Heart left ventricle (tissue), 16 donors: ENCODE data around the gene PREPL. TPM values are rescaled to one million over a fixed set of nuclear protein-coding genes. Genes with fewer than 3 reads are reported as not detected.

Experiments
- ATAC-seq, 4 donors: fragments of 200-7000 bp; cut with Tn5 transposase; one replicate each; pipeline ENCODE4 v1.9.1; 2020 to 2022; ENCODE audit warnings: moderate library complexity in 4 of 4, mild to moderate bottlenecking in 3 of 4, moderate number of reproducible peaks in 1 of 4
- DNase-seq, 5 donors: peaks; one replicate each; pipeline ENCODE4 v3.0.0-alpha.2; 2020
- H3K27ac ChIP-seq, 12 donors: fragments of 200-600 bp; sonication (generic) in 4 of 12; one replicate each; pipeline versions ENCODE4 v1.5.0 to v1.8.0; 2016 to 2022; ENCODE audit warnings: mild to moderate bottlenecking in 2 of 12
- H3K27me3 ChIP-seq, 9 donors: fragments of 200-600 bp; sonication (generic) in 2 of 9; one replicate each; pipeline versions ENCODE4 v1.5.1 to v1.8.0; 2016 to 2022; ENCODE audit warnings: mild to moderate bottlenecking in 3 of 9
- H3K36me3 ChIP-seq, 9 donors: fragments of 200-600 bp; sonication (generic) in 2 of 9; one replicate each; pipeline versions ENCODE4 v1.5.0 to v1.8.0; 2018 to 2022; ENCODE audit warnings: mild to moderate bottlenecking in 2 of 9
- H3K4me1 ChIP-seq, 12 donors: fragments of 200-600 bp; sonication (generic) in 4 of 12; one replicate each; pipeline versions ENCODE4 v1.5.0 to v1.8.0; 2016 to 2022; ENCODE audit warnings: mild to moderate bottlenecking in 3 of 12
- H3K4me3 ChIP-seq, 12 donors: fragments of 200-600 bp; sonication (generic) in 4 of 12; one replicate each; pipeline versions ENCODE4 v1.5.0 to v1.8.0; 2017 to 2022; ENCODE audit warnings: mild to moderate bottlenecking in 9 of 12, moderate library complexity in 4 of 12
- H3K9me3 ChIP-seq, 12 donors: fragments of 200-600 bp; sonication (generic) in 4 of 12; one replicate each; pipeline versions ENCODE4 v1.5.0 to v1.8.0; 2016 to 2022; ENCODE audit warnings: mild to moderate bottlenecking in 1 of 12
- POLR2A ChIP-seq, 2 donors: fragments of 450-650 bp; IDR thresholded peaks; one replicate each; pipeline ENCODE4 v1.6.1; 2017; ENCODE audit warnings: antibody characterized with exemption in 2 of 2, mild to moderate bottlenecking in 2 of 2, moderate library complexity in 2 of 2
- whole genome bisulfite sequencing, 4 donors: extraction: QIAGEN DNeasy Blood & Tissue Kit in 2 of 4; methylation state at CpG; one replicate each; pipeline versions ENCODE4 v1.1.5 to v1.1.7; 2013 to 2018; 5-methylcytosine and 5-hydroxymethylcytosine counted together
- intact Hi-C, 10 donors: fragments of 100-400 bp; cut with DNase I; formaldehyde crosslinking; loops; one replicate each; pipeline versions ENCODE4 v1.11.1 to v1.14.2; 2022
- polyA plus RNA-seq, 2 donors: library from polyadenylated mRNA; stranded (reverse); fragments of 200-250 nt; gene quantifications; one replicate each; pipeline ENCODE4 v1.2.3, GENCODE V29; 2013
- total RNA-seq, 9 donors: library from RNA; depleted of rRNA in 2 of 9; stranded (reverse); fragments of >200 nt in 2 of 9; fragmentation: NEBNext Ultra II Directional in 3 of 9; extraction: Animal tissue kit (Norgen Biotek cat#: 25700) in 3 of 9; gene quantifications; one replicate each; pipeline versions ENCODE4 v1.1.0 to v1.2.4, GENCODE V29; 2016 to 2023
- TF ChIP-seq, protein P1 (sequence below), 12 donors: fragments of 200-600 bp; sonication (generic) in 4 of 12; IDR thresholded peaks; one replicate each; pipeline versions ENCODE4 v1.5.0 to v1.8.0; 2018 to 2022; ENCODE audit warnings: antibody characterized with exemption in 12 of 12, mild to moderate bottlenecking in 5 of 12
- donor health status: ischemic (EF 13 %, LVEDD 7.1; RV severe dilation, severe dysfunction).
- donor health status: healthy with polysubstance abuse.
- donor health status: DM: no; HTN: yes; CAD: no.
- donor health status: DM: no; HTN: no; CAD: no.
- donor health status: ischemic (EF 25% LVEDD 6.9; RV normal size, moderate dysfunction).
- donor health status: ischemic (EF 25% LVEDD 5.7; RV mildly dilated, moderate dysfunction).
- donor health status: healthy.
- donor health status: DM: yes; HTN: yes; CAD: no.
- donor health status: ischemic (EF 35%, LVEDD 5.7; RV mildly dilated, moderate dysfunction).
- donor health status: nonischemic (EF 11% LVEDD 7.7; RV severe dilation, severe dysfunction).
- donor health status: DM: yes; HTN: yes; CAD: no.
- donor health status: PGD.
- donor health status: ischemic (EF 29% LVEDD 5.4; RV normal size, mild dysfunction).
- donor health status: nonischemic (EF 23%, LVEDD 6.1; RV moderate dilation, normal function).

PREPL gene
- total and polyA plus RNA-seq, 11 donors, result 10.7 to 120 (median 72.0) TPM

DNA sequence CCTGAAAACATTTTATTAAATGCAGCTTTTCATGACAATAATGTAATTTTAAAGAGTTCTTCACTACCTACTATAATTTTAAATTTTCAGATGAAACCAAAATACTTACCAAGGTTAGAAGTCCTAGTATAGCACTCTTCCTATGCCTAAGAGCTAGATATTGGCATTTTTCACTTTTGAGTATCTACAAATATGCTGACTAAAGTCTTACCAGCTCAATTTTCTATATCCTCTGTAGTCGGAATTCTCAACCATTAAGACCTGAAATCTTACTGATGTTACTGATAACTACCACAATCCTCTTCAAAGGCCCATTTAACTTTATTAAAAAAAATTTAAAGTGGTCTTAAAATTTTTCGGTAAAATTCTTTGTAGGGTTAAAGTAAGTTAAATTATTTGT is 32.0 kb downstream of the PREPL start:
- 93 to 96% (median 94%) methylated on average over 2 of the region's 2 CpGs for WGBS, 4 donors
- H3K9me3 ChIP-seq, result no peaks in the 10 kb centered on the region
- H3K27ac ChIP-seq, result no peak overlapping the region
- TF ChIP-seq POLR2A (IDR thresholded peaks at IDR 0.05), result no peak
- TF ChIP-seq, protein P1, sequence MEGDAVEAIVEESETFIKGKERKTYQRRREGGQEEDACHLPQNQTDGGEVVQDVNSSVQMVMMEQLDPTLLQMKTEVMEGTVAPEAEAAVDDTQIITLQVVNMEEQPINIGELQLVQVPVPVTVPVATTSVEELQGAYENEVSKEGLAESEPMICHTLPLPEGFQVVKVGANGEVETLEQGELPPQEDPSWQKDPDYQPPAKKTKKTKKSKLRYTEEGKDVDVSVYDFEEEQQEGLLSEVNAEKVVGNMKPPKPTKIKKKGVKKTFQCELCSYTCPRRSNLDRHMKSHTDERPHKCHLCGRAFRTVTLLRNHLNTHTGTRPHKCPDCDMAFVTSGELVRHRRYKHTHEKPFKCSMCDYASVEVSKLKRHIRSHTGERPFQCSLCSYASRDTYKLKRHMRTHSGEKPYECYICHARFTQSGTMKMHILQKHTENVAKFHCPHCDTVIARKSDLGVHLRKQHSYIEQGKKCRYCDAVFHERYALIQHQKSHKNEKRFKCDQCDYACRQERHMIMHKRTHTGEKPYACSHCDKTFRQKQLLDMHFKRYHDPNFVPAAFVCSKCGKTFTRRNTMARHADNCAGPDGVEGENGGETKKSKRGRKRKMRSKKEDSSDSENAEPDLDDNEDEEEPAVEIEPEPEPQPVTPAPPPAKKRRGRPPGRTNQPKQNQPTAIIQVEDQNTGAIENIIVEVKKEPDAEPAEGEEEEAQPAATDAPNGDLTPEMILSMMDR (IDR thresholded peaks at IDR 0.05), result no peak
- peaks cover 0 to 96% (median 75%) of the 10 kb centered on the region in 9 donors for H3K36me3 ChIP-seq
- peaks cover 0 to 33% (median 8%) of the 10 kb centered on the region in 12 donors for H3K4me1 ChIP-seq
- intact Hi-C loops, result loop anchor here in 2 of 10 donors (10.0 kb wide), 2 partner anchors 85 to 245 kb away; no protein-coding TSS in a partner anchor
- no peaks in the 10 kb centered on the region for H3K27me3 ChIP-seq
- no peak for ATAC-seq
- no peak for DNase-seq
- H3K4me3 ChIP-seq, result no peak overlapping the region

DNA sequence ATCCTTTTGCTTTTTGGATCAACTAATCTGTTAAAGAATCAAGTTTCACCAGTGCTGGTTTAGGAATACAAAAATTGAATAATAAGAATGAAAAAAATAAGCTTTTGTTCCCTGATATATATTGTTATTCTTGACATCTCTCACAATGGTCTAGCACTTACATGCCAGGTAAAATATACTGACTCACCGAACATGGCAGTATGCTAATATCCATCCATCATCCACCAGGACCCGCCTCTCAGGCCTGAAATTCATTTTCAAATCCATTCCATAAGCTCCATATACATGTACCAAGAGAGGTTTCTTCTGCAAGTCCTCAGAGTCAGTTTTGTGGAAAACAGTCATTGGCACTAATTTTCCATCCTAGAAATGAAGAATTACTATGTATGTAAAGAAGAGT is 32.5 kb downstream of the PREPL start:
- ATAC-seq (no peak), DNase-seq (no peak)
- TF ChIP-seq, protein P1 (IDR thresholded peaks at IDR 0.05), result no peak
- WGBS, 4 donors, result 92 to 98% (median 94%) methylated on average over 2 of the region's 2 CpGs
- H3K9me3 ChIP-seq, result no peaks in the 10 kb centered on the region
- H3K27me3 ChIP-seq, result no peaks in the 10 kb centered on the region
- peaks cover 0 to 98% (median 80%) of the 10 kb centered on the region in 9 donors for H3K36me3 ChIP-seq
- no peak overlapping the region for H3K27ac ChIP-seq
- intact Hi-C loops, result loop anchor here in 2 of 10 donors (10.0 kb wide), 2 partner anchors 84 to 244 kb away; no protein-coding TSS in a partner anchor
- no peak overlapping the region for H3K4me3 ChIP-seq
- H3K4me1 ChIP-seq, result peaks cover 0 to 27% (median 8%) of the 10 kb centered on the region in 12 donors

DNA sequence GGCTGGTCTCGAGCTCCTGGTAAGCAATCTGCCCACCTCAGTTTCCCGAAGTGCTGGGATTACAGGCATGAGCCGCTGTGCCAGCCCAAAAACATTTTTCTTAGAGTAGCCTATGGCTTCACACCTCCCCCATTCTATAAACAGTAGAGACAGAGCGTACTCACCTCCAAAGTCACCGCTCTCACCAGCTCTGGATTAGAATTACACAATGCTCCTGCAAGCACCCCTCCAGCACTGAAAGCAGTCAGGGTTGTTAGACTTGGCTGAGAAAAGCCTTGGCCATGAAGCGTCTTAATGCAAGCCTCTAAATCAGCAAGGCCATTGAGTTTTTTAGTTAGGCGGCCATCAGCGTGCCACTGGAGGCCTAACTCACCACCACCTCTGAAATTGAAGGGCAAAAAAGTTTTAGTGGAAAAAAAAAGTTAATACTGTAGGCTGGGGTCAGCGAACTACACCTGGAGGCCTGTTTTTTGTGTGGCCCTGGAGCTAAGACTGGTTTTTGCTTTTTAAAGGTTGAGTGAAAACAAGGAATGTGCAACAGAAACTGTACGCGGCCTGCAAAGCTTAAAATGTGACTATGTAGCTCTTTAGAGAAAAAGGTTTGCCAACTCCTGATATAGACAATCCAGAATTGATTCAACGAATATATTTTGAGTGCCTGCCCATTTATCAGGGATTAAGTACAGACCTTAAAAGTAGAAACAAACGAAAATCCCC is 34.6 kb downstream of the PREPL start:
- DNase-seq (no peak), ATAC-seq (peak; percentile 38 to 50 (median 40))
- Histone ChIP-seq H3K36me3 (peaks cover 0 to 98% (median 84%) of the 10 kb centered on the region in 9 donors), H3K4me3 (no peak overlapping the region), H3K27ac (peak overlapping the region in 6 of 12 donors; percentile 35 to 75 (median 56)), H3K27me3 (no peaks in the 10 kb centered on the region), H3K4me1 (peaks cover 0 to 18% (median 8%) of the 10 kb centered on the region in 12 donors), H3K9me3 (no peaks in the 10 kb centered on the region)
- intact Hi-C loops, result loop anchor here in 2 of 10 donors (10.0 kb wide), 2 partner anchors 82 to 242 kb away; no protein-coding TSS in a partner anchor
- no peak for TF ChIP-seq POLR2A (IDR thresholded peaks at IDR 0.05)
- TF ChIP-seq, protein P1 (IDR thresholded peaks at IDR 0.05), result no peak
- 83 to 88% (median 87%) methylated on average over 13 of the region's 13 CpGs for WGBS, 4 donors

DNA sequence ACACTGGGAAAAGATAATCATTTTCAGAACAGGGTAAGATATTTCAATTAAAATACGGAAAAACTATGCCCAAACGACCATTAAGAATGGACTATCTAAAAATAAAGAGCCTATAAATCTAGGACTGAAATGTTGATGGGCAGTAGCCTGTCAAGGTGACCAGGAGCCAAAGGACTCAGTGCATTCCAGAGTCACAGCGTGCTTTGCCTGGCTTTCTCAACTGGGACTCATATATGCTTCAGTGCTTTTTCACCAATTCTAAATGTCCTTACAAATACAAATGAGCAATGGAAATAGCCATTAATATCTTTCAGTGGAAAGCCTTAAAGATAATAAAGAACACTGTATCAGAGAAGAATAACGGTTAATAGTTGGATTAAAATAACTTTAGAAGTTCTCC is 35.4 kb downstream of the PREPL start:
- H3K9me3 ChIP-seq, result no peaks in the 10 kb centered on the region
- H3K27me3 ChIP-seq, result no peaks in the 10 kb centered on the region
- intact Hi-C loops, result loop anchor here in 2 of 10 donors (10.0 kb wide), 2 partner anchors 81 to 241 kb away; no protein-coding TSS in a partner anchor
- ATAC-seq, result peak in 3 of 4 donors; percentile 48 to 60 (median 48)
- DNase-seq, result no peak
- peaks cover 0 to 18% (median 8%) of the 10 kb centered on the region in 12 donors for H3K4me1 ChIP-seq
- TF ChIP-seq, protein P1 (IDR thresholded peaks at IDR 0.05), result no peak
- no peak for TF ChIP-seq POLR2A (IDR thresholded peaks at IDR 0.05)
- 52 to 64% (median 56%) methylated on average over 4 of the region's 4 CpGs for whole genome bisulfite sequencing, 4 donors
- H3K36me3 ChIP-seq, result peaks cover 0 to 98% (median 84%) of the 10 kb centered on the region in 9 donors
- no peak overlapping the region for H3K4me3 ChIP-seq
- H3K27ac ChIP-seq, result peak overlapping the region in 9 of 12 donors; percentile 18 to 77 (median 60)
